VCaP (cell line): ENCODE results near the gene LRIF1.
"Not testable (repeated sequence)": the region's sequence is repeated elsewhere in the genome, so short reads cannot be mapped to it uniquely, and the experiment has no call there.

Experiments
- H3K27ac ChIP-seq: fragments of 450-650 bp; 2 replicates; pipeline ENCODE4 v1.5.1; 2017
- CTCF ChIP-seq: fragments of 450-650 bp; conservative IDR thresholded peaks from 2 replicates; pipeline ENCODE4 v1.5.1; 2017; ENCODE audit warnings: mild to moderate bottlenecking, moderate library complexity

Gene LRIF1

DNA sequence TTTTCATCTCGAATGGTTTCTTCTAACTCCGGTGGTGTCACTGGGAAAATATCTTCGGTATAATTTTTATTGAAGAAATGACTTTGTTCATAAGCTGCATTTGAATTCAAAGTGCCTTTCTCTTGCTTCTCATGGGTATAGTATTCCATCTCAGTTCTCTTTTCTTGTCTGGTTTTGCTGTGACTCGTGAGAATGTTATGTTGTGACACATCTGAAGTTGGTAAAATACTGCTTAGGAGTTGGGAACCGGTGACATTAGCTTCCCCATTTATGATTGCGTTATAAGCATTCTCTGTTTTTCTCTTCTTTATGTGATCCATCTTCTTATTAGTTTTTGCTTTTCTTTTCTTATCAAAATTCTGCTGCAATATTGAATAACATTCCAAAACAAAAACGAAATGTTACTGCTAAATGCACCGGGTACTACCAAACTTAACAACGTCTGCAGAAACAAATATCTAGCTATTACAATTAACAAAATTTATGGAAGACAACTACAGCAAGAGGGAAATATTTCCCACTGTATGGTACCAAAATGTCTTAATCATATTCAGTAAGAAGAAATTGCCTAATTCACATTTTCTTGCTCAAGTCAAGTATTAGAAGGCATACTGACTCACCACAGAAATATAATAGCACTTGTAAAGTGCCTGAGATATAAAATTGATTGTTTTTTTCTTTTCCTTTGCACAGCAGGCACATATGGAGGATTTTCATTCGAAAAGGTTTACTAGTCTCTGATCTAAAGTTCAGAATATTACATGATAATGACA, 15.5 kb downstream of the LRIF1 start:
- TF ChIP-seq CTCF, result no peak
- no peak overlapping the region for H3K27ac ChIP-seq

GRCh38 chr1:110945626-110946025, 18.1 kb downstream of the LRIF1 start:
- H3K27ac ChIP-seq, result no peak overlapping the region
- no peak for TF ChIP-seq CTCF

DNA sequence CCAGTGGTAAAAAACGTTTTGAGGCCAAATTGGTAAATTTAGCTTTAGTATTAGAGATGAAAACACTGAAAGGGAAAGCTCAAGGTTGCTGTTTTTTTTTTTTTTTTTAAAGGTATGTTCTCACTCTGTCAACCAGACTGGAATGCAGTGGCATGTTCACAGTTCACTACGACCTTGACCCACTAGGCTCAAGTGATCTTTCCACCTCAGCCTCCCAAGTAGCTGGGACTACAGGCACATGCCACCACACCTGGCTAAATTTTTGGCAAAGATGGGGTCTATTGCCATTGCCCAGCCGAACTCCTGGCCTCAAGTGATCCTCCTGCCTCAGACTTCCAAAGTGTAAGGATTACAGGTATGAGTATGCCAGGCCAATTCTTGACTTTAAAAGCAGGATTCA, 18.9 kb downstream of the LRIF1 start:
- no peak for TF ChIP-seq CTCF
- no peak overlapping the region for H3K27ac ChIP-seq

GRCh38 chr1:110936567-110936966, 27.2 kb downstream of the LRIF1 start:
- TF ChIP-seq CTCF, result no peak
- no peak overlapping the region for H3K27ac ChIP-seq

GRCh38 chr1:110931097-110931496, 32.6 kb downstream of the LRIF1 start:
- H3K27ac ChIP-seq, result not testable (repeated sequence)

GRCh38 chr1:110928904-110929303, 34.8 kb downstream of the LRIF1 start:
- TF ChIP-seq CTCF, result no peak
- H3K27ac ChIP-seq, result no peak overlapping the region

DNA sequence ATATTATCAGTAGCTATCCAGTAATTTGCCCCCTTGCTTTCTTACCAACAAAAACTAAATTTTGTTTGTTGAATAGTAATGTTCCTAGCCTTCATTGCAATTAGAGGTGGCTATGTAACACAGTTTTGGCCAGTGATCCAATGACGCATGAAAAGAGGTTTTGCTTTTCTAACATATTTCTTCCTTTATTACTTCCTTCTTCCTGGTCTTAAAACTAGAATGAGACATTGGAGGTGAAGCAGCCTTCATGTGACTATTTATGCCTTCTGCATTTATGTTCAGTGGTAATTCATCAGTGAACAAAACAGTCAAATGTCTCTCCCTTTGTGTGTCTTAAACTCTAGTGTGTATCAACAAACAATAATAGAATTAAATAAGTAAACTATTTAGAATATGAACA, 35.5 kb downstream of the LRIF1 start:
- H3K27ac ChIP-seq, result no peak overlapping the region
- no peak for TF ChIP-seq CTCF

DNA sequence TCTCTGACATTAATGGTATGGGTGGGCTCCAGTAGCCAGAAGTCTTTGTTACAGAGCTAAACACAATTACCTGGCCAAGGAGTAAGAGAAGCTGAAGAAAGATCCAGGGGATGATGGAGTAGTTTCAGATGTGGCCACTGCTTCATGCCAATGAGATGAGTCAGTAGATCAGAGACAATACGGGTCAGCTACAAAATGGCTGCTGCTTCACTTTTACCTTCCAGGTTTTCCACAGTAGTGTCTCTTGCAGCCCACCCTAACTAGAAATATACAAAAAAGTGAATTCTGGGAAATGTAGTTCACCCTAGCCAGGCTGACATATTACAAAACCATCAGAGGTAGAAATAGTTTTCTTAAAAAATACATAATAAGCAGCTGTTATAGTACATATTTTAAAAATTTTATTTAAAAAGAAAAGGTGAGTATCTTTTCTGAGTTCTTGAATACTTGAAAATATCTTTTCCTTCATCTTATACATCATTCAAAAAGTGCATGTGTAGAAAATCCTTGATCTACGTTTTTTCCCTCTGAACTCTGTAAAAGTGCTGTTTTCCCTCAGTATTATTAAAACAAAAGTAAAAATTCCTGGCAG, 36.1 kb downstream of the LRIF1 start:
- no peak for TF ChIP-seq CTCF
- no peak overlapping the region for H3K27ac ChIP-seq
